ENCODE measurements around the gene ZBTB20.

DNA sequence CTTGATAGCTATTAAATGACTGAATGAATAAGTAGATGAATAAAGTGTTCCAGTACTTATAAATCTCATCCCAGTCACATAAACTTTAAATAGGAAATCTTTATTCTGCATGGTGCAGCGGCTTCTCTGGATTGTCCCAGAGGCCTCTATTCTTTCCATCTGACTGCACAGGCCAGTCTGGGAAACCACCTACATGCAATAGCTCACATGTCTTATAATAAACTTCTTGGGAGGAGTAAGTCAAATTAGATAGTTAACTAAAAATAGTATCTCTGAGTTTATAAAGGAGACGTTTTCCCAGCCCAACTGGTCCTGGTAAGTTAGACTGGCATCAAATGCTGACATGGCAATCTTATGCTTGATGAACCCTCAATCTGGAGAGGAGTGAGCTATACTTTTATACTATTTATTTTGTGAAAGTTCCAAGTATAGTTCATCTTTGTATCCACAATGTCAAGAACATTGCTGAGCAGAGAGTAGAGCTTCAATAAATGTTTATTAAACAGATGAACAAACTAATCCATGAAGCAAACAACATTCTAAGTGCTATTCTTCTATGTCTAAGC is 435.7 kb downstream of the ZBTB20 start:
- no peak for TF ChIP-seq CREB1 (IDR thresholded peaks at IDR 0.05; ENCODE audit: low read depth)
- TF ChIP-seq ETV6 (conservative IDR thresholded peaks at IDR 0.05 in 1 of 2, IDR thresholded peaks at IDR 0.05 in 1 of 2; ENCODE audit: borderline replicate concordance in 1 of 2, low read depth in 1 of 2): no peak
- TF ChIP-seq RAD21 (IDR thresholded peaks at IDR 0.05; ENCODE audit: insufficient read depth, low read depth, low read length): no peak
- TF ChIP-seq YBX1 (IDR thresholded peaks at IDR 0.05): no peak
- no peak for TF ChIP-seq HDGF (IDR thresholded peaks at IDR 0.05)
- TF ChIP-seq, protein P1, sequence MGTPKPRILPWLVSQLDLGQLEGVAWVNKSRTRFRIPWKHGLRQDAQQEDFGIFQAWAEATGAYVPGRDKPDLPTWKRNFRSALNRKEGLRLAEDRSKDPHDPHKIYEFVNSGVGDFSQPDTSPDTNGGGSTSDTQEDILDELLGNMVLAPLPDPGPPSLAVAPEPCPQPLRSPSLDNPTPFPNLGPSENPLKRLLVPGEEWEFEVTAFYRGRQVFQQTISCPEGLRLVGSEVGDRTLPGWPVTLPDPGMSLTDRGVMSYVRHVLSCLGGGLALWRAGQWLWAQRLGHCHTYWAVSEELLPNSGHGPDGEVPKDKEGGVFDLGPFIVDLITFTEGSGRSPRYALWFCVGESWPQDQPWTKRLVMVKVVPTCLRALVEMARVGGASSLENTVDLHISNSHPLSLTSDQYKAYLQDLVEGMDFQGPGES (IDR thresholded peaks at IDR 0.05): no peak
- no peak for TF ChIP-seq CHD2 (IDR thresholded peaks at IDR 0.05; ENCODE audit: borderline replicate concordance, low read depth, low read length)
- no peak for TF ChIP-seq MYC (IDR thresholded peaks at IDR 0.05; ENCODE audit: insufficient read depth, insufficient read length, insufficient replicate concordance, low read length, severe bottlenecking)
- TF ChIP-seq, protein P2, sequence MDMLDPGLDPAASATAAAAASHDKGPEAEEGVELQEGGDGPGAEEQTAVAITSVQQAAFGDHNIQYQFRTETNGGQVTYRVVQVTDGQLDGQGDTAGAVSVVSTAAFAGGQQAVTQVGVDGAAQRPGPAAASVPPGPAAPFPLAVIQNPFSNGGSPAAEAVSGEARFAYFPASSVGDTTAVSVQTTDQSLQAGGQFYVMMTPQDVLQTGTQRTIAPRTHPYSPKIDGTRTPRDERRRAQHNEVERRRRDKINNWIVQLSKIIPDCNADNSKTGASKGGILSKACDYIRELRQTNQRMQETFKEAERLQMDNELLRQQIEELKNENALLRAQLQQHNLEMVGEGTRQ (IDR thresholded peaks at IDR 0.05; ENCODE audit: borderline replicate concordance, low read depth, low read length): no peak
- TF ChIP-seq, protein P3, sequence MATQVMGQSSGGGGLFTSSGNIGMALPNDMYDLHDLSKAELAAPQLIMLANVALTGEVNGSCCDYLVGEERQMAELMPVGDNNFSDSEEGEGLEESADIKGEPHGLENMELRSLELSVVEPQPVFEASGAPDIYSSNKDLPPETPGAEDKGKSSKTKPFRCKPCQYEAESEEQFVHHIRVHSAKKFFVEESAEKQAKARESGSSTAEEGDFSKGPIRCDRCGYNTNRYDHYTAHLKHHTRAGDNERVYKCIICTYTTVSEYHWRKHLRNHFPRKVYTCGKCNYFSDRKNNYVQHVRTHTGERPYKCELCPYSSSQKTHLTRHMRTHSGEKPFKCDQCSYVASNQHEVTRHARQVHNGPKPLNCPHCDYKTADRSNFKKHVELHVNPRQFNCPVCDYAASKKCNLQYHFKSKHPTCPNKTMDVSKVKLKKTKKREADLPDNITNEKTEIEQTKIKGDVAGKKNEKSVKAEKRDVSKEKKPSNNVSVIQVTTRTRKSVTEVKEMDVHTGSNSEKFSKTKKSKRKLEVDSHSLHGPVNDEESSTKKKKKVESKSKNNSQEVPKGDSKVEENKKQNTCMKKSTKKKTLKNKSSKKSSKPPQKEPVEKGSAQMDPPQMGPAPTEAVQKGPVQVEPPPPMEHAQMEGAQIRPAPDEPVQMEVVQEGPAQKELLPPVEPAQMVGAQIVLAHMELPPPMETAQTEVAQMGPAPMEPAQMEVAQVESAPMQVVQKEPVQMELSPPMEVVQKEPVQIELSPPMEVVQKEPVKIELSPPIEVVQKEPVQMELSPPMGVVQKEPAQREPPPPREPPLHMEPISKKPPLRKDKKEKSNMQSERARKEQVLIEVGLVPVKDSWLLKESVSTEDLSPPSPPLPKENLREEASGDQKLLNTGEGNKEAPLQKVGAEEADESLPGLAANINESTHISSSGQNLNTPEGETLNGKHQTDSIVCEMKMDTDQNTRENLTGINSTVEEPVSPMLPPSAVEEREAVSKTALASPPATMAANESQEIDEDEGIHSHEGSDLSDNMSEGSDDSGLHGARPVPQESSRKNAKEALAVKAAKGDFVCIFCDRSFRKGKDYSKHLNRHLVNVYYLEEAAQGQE (IDR thresholded peaks at IDR 0.05; ENCODE audit: low read depth, low read length): no peak
- TF ChIP-seq, protein P4, sequence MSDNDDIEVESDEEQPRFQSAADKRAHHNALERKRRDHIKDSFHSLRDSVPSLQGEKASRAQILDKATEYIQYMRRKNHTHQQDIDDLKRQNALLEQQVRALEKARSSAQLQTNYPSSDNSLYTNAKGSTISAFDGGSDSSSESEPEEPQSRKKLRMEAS (IDR thresholded peaks at IDR 0.05; ENCODE audit: low read depth, low read length): no peak
- TF ChIP-seq, protein P5, sequence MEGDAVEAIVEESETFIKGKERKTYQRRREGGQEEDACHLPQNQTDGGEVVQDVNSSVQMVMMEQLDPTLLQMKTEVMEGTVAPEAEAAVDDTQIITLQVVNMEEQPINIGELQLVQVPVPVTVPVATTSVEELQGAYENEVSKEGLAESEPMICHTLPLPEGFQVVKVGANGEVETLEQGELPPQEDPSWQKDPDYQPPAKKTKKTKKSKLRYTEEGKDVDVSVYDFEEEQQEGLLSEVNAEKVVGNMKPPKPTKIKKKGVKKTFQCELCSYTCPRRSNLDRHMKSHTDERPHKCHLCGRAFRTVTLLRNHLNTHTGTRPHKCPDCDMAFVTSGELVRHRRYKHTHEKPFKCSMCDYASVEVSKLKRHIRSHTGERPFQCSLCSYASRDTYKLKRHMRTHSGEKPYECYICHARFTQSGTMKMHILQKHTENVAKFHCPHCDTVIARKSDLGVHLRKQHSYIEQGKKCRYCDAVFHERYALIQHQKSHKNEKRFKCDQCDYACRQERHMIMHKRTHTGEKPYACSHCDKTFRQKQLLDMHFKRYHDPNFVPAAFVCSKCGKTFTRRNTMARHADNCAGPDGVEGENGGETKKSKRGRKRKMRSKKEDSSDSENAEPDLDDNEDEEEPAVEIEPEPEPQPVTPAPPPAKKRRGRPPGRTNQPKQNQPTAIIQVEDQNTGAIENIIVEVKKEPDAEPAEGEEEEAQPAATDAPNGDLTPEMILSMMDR (IDR thresholded peaks at IDR 0.05 in 2 of 3, conservative IDR thresholded peaks at IDR 0.05 in 1 of 3; ENCODE audit: control insufficient read depth in 2 of 3, extremely low read depth in 1 of 3, insufficient read depth in 1 of 3, low read depth in 3 of 3, low read length in 3 of 3): no peak
- TF ChIP-seq EP300 (IDR thresholded peaks at IDR 0.05; ENCODE audit: borderline replicate concordance in 1 of 2, control insufficient read depth in 1 of 2, low read depth in 2 of 2, low read length in 2 of 2): no peak
- TF ChIP-seq, protein P6, sequence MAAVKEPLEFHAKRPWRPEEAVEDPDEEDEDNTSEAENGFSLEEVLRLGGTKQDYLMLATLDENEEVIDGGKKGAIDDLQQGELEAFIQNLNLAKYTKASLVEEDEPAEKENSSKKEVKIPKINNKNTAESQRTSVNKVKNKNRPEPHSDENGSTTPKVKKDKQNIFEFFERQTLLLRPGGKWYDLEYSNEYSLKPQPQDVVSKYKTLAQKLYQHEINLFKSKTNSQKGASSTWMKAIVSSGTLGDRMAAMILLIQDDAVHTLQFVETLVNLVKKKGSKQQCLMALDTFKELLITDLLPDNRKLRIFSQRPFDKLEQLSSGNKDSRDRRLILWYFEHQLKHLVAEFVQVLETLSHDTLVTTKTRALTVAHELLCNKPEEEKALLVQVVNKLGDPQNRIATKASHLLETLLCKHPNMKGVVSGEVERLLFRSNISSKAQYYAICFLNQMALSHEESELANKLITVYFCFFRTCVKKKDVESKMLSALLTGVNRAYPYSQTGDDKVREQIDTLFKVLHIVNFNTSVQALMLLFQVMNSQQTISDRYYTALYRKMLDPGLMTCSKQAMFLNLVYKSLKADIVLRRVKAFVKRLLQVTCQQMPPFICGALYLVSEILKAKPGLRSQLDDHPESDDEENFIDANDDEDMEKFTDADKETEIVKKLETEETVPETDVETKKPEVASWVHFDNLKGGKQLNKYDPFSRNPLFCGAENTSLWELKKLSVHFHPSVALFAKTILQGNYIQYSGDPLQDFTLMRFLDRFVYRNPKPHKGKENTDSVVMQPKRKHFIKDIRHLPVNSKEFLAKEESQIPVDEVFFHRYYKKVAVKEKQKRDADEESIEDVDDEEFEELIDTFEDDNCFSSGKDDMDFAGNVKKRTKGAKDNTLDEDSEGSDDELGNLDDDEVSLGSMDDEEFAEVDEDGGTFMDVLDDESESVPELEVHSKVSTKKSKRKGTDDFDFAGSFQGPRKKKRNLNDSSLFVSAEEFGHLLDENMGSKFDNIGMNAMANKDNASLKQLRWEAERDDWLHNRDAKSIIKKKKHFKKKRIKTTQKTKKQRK (IDR thresholded peaks at IDR 0.05; ENCODE audit: low read depth, low read length): no peak
